HEK293 (cell line): Measurements from ENCODE around the gene SNX20.
A peak's percentile ranks its signal among the peaks of the same experiment; 100 is the strongest.

Experiments
- CTCF ChIA-PET: fragments of 350-600 bp; formaldehyde crosslinking; extraction: SDS; loops from one replicate; lab custom pipeline; 2021; ENCODE audit warnings: antibody characterized with exemption; lab: Yijun Ruan, JAX
- POLR2A ChIA-PET: fragments of 300-600 bp; formaldehyde crosslinking; extraction: SDS; loops from one replicate; lab custom pipeline; 2020; ENCODE audit warnings: antibody characterized with exemption, inconsistent platforms; lab: Yijun Ruan, JAX
- H3K27ac ChIP-seq: fragments of 200-500 bp; sonication (Bioruptor generic); 2 replicates; pipeline ENCODE4 v1.5.1; 2014; ENCODE audit warnings: low read depth, low read length, control low read depth, inconsistent platforms; ENCODE audit errors: extremely low read depth
- H3K36me3 ChIP-seq, 2 experiments: fragments of 200-500 bp in 1 of 2; sonication (Bioruptor generic) in 1 of 2; 1 replicate in 1 of 2; 2 replicates in 1 of 2; pipeline ENCODE4 v1.5.1; 2014 to 2017; ENCODE audit warnings: inconsistent platforms in 2 of 2, low read length in 2 of 2; ENCODE audit not compliant: control insufficient read depth in 2 of 2, insufficient read depth in 1 of 2
- H3K4me1 ChIP-seq: fragments of 200-500 bp; sonication (Bioruptor generic); 2 replicates; pipeline ENCODE4 v1.5.1; 2014; ENCODE audit warnings: mild to moderate bottlenecking, low read length, inconsistent platforms; ENCODE audit not compliant: control insufficient read depth, insufficient read depth
- H3K4me3 ChIP-seq: 2 replicates; pipeline ENCODE4 v1.5.1; 2011; ENCODE audit warnings: low read depth, mild to moderate bottlenecking, control low read depth, low read length, moderate library complexity
- H3K9me3 ChIP-seq: fragments of 200-500 bp; sonication (Bioruptor generic); 2 replicates; pipeline ENCODE4 v1.5.1; 2014; ENCODE audit warnings: low read depth, low read length, inconsistent platforms; ENCODE audit not compliant: control insufficient read depth, insufficient read depth
- ATF2 ChIP-seq: fragments of 450-650 bp; formaldehyde crosslinking; IDR thresholded peaks from 2 replicates; pipeline ENCODE4 v1.5.1; 2016; ENCODE audit warnings: missing biosample characterization, missing genetic modification characterization, low read depth
- EGR2 ChIP-seq: fragments of 450-650 bp; formaldehyde crosslinking; IDR thresholded peaks from 2 replicates; pipeline ENCODE4 v1.5.1; 2016; ENCODE audit warnings: low read depth, missing biosample characterization, missing genetic modification characterization
- GLIS1 ChIP-seq: fragments of 450-650 bp; formaldehyde crosslinking; IDR thresholded peaks from 2 replicates; pipeline ENCODE4 v1.5.1; 2016; ENCODE audit warnings: missing biosample characterization, missing genetic modification characterization
- SP3 ChIP-seq: fragments of 450-650 bp; formaldehyde crosslinking; IDR thresholded peaks from 2 replicates; pipeline ENCODE4 v1.5.1; 2016; ENCODE audit warnings: missing biosample characterization, missing genetic modification characterization
- SP7 ChIP-seq: fragments of 450-650 bp; formaldehyde crosslinking; IDR thresholded peaks from 2 replicates; pipeline ENCODE4 v1.5.1; 2016; ENCODE audit warnings: missing biosample characterization, missing genetic modification characterization
- TSHZ1 ChIP-seq: fragments of 450-650 bp; formaldehyde crosslinking; IDR thresholded peaks from 2 replicates; pipeline ENCODE4 v1.5.1; 2016; ENCODE audit warnings: missing biosample characterization, missing genetic modification characterization, borderline replicate concordance
- ZBTB10 ChIP-seq: fragments of 450-650 bp; formaldehyde crosslinking; IDR thresholded peaks from 2 replicates; pipeline ENCODE4 v1.5.1; 2016; ENCODE audit warnings: missing biosample characterization, missing genetic modification characterization
- ZBTB48 ChIP-seq: fragments of 450-650 bp; formaldehyde crosslinking; IDR thresholded peaks from 2 replicates; pipeline ENCODE4 v1.5.1; 2016; ENCODE audit warnings: missing biosample characterization, missing genetic modification characterization
- ZBTB6 ChIP-seq: fragments of 450-650 bp; formaldehyde crosslinking; IDR thresholded peaks from 2 replicates; pipeline ENCODE4 v1.5.1; 2017; ENCODE audit warnings: missing biosample characterization, missing genetic modification characterization
- ZBTB8A ChIP-seq: fragments of 450-650 bp; formaldehyde crosslinking; IDR thresholded peaks from 2 replicates; pipeline ENCODE4 v1.5.1; 2016; ENCODE audit warnings: missing biosample characterization, missing genetic modification characterization
- ZIC2 ChIP-seq: fragments of 450-650 bp; formaldehyde crosslinking; IDR thresholded peaks from 2 replicates; pipeline ENCODE4 v1.5.1; 2016; ENCODE audit warnings: missing biosample characterization, missing genetic modification characterization
- ZNF16 ChIP-seq: fragments of 450-650 bp; formaldehyde crosslinking; IDR thresholded peaks from 2 replicates; pipeline ENCODE4 v1.5.1; 2016; ENCODE audit warnings: low read depth, missing biosample characterization, missing genetic modification characterization
- ZNF175 ChIP-seq: fragments of 450-650 bp; formaldehyde crosslinking; IDR thresholded peaks from 2 replicates; pipeline ENCODE4 v1.5.1; 2016; ENCODE audit warnings: missing biosample characterization, missing genetic modification characterization
- ZNF214 ChIP-seq: fragments of 450-650 bp; formaldehyde crosslinking; IDR thresholded peaks from 2 replicates; pipeline ENCODE4 v1.5.1; 2017; ENCODE audit warnings: missing biosample characterization, mild to moderate bottlenecking, missing genetic modification characterization, borderline replicate concordance
- ZNF221 ChIP-seq: fragments of 450-650 bp; formaldehyde crosslinking; IDR thresholded peaks from 2 replicates; pipeline ENCODE4 v1.5.1; 2017; ENCODE audit warnings: missing biosample characterization, missing genetic modification characterization, borderline replicate concordance
- ZNF292 ChIP-seq: fragments of 450-650 bp; formaldehyde crosslinking; IDR thresholded peaks from 2 replicates; pipeline ENCODE4 v1.5.1; 2016; ENCODE audit warnings: low read depth, missing biosample characterization, missing genetic modification characterization, borderline replicate concordance
- ZNF660 ChIP-seq: fragments of 450-650 bp; IDR thresholded peaks from 2 replicates; pipeline ENCODE4 v1.5.1; 2018; ENCODE audit warnings: missing biosample characterization, mild to moderate bottlenecking, missing genetic modification characterization
- ZNF777 ChIP-seq: fragments of 450-650 bp; formaldehyde crosslinking; IDR thresholded peaks from 2 replicates; pipeline ENCODE4 v1.5.1; 2017; ENCODE audit warnings: missing biosample characterization, missing genetic modification characterization, borderline replicate concordance
- ZNF785 ChIP-seq: fragments of 450-650 bp; formaldehyde crosslinking; IDR thresholded peaks from 2 replicates; pipeline ENCODE4 v1.5.1; 2016; ENCODE audit warnings: missing biosample characterization, missing genetic modification characterization

SNX20 gene

GRCh38 chr16:50712956-50713355 is 31.8 kb upstream of the SNX20 start (continued):
- no peak for TF ChIP-seq ZNF175 (tag by site-specific recombination)

- Histone ChIP-seq H3K36me3 (no peaks in the 10 kb centered on the region), H3K27ac (no peak overlapping the region), H3K4me1 (no peaks in the 10 kb centered on the region), H3K4me3 (no peak overlapping the region), H3K9me3 (no peaks in the 10 kb centered on the region)
- POLR2A ChIA-PET: no interaction called here
- TF ChIP-seq ZNF660 (tag by site-specific recombination) (0 out of 2 replicates have a peak, but pooled peaks have one; percentile 47), SP7 (tag by site-specific recombination) (0 out of 2 replicates have a peak, but pooled peaks have one; percentile 18), ATF2 (tag by site-specific recombination) (peak; percentile 54), ZNF221 (tag by site-specific recombination) (no peak), GLIS1 (tag by site-specific recombination) (peak; percentile 80), ZNF785 (tag by site-specific recombination) (0 out of 2 replicates have a peak, but pooled peaks have one; percentile 6), ZBTB6 (no peak)
- CTCF ChIA-PET: no interaction called here
These were observed 31.4 kb upstream of the SNX20 start for GRCh38 chr16:50712560-50712898.

- POLR2A ChIA-PET: no interaction called here
- Histone ChIP-seq H3K36me3 (no peaks in the 10 kb centered on the region), H3K4me1 (no peaks in the 10 kb centered on the region), H3K4me3 (no peak overlapping the region), H3K9me3 (no peaks in the 10 kb centered on the region), H3K27ac (no peak overlapping the region)
- no peak for TF ChIP-seq ZBTB10 (tag by site-specific recombination)
- no peak for TF ChIP-seq ZNF16
- no peak for TF ChIP-seq ZBTB8A (tag by site-specific recombination)
- TF ChIP-seq SP3 (tag by site-specific recombination): no peak
- TF ChIP-seq EGR2: no peak
- CTCF ChIA-PET: interaction anchor here (0.6 kb wide), 1 partner anchor 40 kb away, joined by 3 read pairs; no protein-coding TSS in a partner anchor
These were observed 30.9 kb upstream of the SNX20 start for GRCh38 chr16:50711862-50712559.

GRCh38 chr16:50711040-50711439 is 29.9 kb upstream of the SNX20 start:
- Histone ChIP-seq H3K9me3 (no peaks in the 10 kb centered on the region), H3K36me3 (no peaks in the 10 kb centered on the region), H3K4me3 (no peak overlapping the region), H3K4me1 (no peaks in the 10 kb centered on the region), H3K27ac (no peak overlapping the region)
- ChIA-PET POLR2A (no interaction called here), CTCF (no interaction called here)
- TF ChIP-seq ZBTB48 (no peak), ZIC2 (no peak), ZNF214 (no peak), TSHZ1 (tag by site-specific recombination) (no peak), ZNF292 (tag by site-specific recombination) (no peak), ZNF777 (tag by site-specific recombination) (no peak)
